HepG2 (cell line): ENCODE data around the gene SLCO4A1. TPM values are rescaled to one million over a fixed set of nuclear protein-coding genes. Genes with fewer than 3 reads are reported as not detected.

Experiments used
- BCLAF1 ChIP-seq: fragments of 450-650 bp; IDR thresholded peaks from 2 replicates; pipeline ENCODE4 v1.6.1; 2017; ENCODE audit warnings: mild to moderate bottlenecking
- CBX5 ChIP-seq: sonication (generic); formaldehyde crosslinking; IDR thresholded peaks from 2 replicates; pipeline ENCODE4 v1.4.0; 2020; ENCODE audit warnings: missing genetic modification reagents, borderline replicate concordance
- CCAR2 ChIP-seq: fragments of 200-400 bp; formaldehyde crosslinking; optimal IDR thresholded peaks from 2 replicates; pipeline ENCODE3; 2018; ENCODE audit warnings: low read depth, mild to moderate bottlenecking, low read length, moderate library complexity
- ERF ChIP-seq: IDR thresholded peaks from 2 replicates; pipeline ENCODE4 v1.6.1; 2018; ENCODE audit warnings: missing biosample characterization, missing genetic modification reagents
- FOXA1 ChIP-seq, 2 experiments: fragments of 450-650 bp in 1 of 2; sonication (generic) in 1 of 2; formaldehyde crosslinking in 1 of 2; IDR thresholded peaks; 2 replicates each; pipeline versions ENCODE4 v1.4.0 to v1.6.1; 2016 to 2020; ENCODE audit warnings: missing genetic modification reagents in 1 of 2
- SOX5 ChIP-seq: IDR thresholded peaks from 2 replicates; pipeline ENCODE4 v1.6.1; 2016; ENCODE audit warnings: borderline replicate concordance
- SRSF9 ChIP-seq: fragments of 200-400 bp; formaldehyde crosslinking; IDR thresholded peaks from 2 replicates; pipeline ENCODE4 v1.6.1; 2018; ENCODE audit warnings: borderline replicate concordance, mild to moderate bottlenecking, low read depth, low read length; ENCODE audit not compliant: insufficient read depth, poor library complexity, severe bottlenecking
- ZNF350 ChIP-seq: sonication (generic); formaldehyde crosslinking; IDR thresholded peaks from 2 replicates; pipeline ENCODE4 v1.4.0; 2020; ENCODE audit warnings: mild to moderate bottlenecking, low read depth, missing genetic modification reagents, borderline replicate concordance
- ZNF552 ChIP-seq: sonication (generic); formaldehyde crosslinking; IDR thresholded peaks from 2 replicates; pipeline ENCODE4 v1.9.0; 2022; ENCODE audit warnings: missing genetic modification reagents, mild to moderate bottlenecking, borderline replicate concordance
- ZNF724P ChIP-seq: sonication (generic); formaldehyde crosslinking; IDR thresholded peaks from 2 replicates; pipeline ENCODE4 v1.8.0; 2022; ENCODE audit warnings: missing genetic modification reagents, borderline replicate concordance
- ZNF766 ChIP-seq: sonication (generic); formaldehyde crosslinking; IDR thresholded peaks from 2 replicates; pipeline ENCODE4 v1.5.0; 2020; ENCODE audit warnings: missing genetic modification reagents, borderline replicate concordance
- ZSCAN25 ChIP-seq: sonication (generic); formaldehyde crosslinking; IDR thresholded peaks from 2 replicates; pipeline ENCODE4 v1.8.0; 2022; ENCODE audit warnings: mild to moderate bottlenecking, missing genetic modification reagents
- polyA plus RNA-seq, 8 experiments: library from polyadenylated mRNA; depleted of rRNA in 3 of 8; stranded (reverse) in 7 of 8; unstranded in 1 of 8; fragments of >200 nt; fragmentation: Illumina TruSeq in 4 of 8; extraction: Trizol in 4 of 8; gene quantifications; 2 replicates each; pipeline versions ENCODE4 v1.2.1 to v1.2.3, GENCODE V29; 2011 to 2016; ENCODE audit warnings: low read depth in 4 of 8, missing spikeins in 1 of 8, mixed read lengths in 1 of 8; ENCODE audit not compliant: insufficient read depth in 1 of 8
- total RNA-seq, 5 experiments: library from RNA; depleted of rRNA; stranded (reverse); fragments of >200 nt; fragmentation: Illumina TruSeq; extraction: Trizol; gene quantifications; 2 replicates each; pipeline ENCODE4 v1.2.3, GENCODE V29; 2016; ENCODE audit warnings: low read depth in 1 of 5
- TF ChIP-seq, protein P1 (sequence below): sonication (generic); formaldehyde crosslinking; IDR thresholded peaks from 2 replicates; pipeline ENCODE4 v1.5.1; 2020; ENCODE audit warnings: mild to moderate bottlenecking, missing genetic modification reagents, borderline replicate concordance
- TF ChIP-seq, protein P2 (sequence below): sonication (generic); formaldehyde crosslinking; IDR thresholded peaks from 2 replicates; pipeline ENCODE4 v1.5.0; 2020; ENCODE audit warnings: mild to moderate bottlenecking, missing genetic modification reagents, moderate library complexity

Gene SLCO4A1
- total and polyA plus RNA-seq, 2 of the 13 experiments (the other 11 are each of a cell fraction or from before 2014, with no cell fraction given), result 55.5 to 112 TPM

GRCh38 chr20:62668441-62669027 lies 26.2 kb downstream of the SLCO4A1 start (continued):
- TF ChIP-seq, protein P1, sequence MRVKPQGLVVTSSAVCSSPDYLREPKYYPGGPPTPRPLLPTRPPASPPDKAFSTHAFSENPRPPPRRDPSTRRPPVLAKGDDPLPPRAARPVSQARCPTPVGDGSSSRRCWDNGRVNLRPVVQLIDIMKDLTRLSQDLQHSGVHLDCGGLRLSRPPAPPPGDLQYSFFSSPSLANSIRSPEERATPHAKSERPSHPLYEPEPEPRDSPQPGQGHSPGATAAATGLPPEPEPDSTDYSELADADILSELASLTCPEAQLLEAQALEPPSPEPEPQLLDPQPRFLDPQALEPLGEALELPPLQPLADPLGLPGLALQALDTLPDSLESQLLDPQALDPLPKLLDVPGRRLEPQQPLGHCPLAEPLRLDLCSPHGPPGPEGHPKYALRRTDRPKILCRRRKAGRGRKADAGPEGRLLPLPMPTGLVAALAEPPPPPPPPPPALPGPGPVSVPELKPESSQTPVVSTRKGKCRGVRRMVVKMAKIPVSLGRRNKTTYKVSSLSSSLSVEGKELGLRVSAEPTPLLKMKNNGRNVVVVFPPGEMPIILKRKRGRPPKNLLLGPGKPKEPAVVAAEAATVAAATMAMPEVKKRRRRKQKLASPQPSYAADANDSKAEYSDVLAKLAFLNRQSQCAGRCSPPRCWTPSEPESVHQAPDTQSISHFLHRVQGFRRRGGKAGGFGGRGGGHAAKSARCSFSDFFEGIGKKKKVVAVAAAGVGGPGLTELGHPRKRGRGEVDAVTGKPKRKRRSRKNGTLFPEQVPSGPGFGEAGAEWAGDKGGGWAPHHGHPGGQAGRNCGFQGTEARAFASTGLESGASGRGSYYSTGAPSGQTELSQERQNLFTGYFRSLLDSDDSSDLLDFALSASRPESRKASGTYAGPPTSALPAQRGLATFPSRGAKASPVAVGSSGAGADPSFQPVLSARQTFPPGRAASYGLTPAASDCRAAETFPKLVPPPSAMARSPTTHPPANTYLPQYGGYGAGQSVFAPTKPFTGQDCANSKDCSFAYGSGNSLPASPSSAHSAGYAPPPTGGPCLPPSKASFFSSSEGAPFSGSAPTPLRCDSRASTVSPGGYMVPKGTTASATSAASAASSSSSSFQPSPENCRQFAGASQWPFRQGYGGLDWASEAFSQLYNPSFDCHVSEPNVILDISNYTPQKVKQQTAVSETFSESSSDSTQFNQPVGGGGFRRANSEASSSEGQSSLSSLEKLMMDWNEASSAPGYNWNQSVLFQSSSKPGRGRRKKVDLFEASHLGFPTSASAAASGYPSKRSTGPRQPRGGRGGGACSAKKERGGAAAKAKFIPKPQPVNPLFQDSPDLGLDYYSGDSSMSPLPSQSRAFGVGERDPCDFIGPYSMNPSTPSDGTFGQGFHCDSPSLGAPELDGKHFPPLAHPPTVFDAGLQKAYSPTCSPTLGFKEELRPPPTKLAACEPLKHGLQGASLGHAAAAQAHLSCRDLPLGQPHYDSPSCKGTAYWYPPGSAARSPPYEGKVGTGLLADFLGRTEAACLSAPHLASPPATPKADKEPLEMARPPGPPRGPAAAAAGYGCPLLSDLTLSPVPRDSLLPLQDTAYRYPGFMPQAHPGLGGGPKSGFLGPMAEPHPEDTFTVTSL, result no peak
- no peak for TF ChIP-seq SRSF9
- peak; percentile 80; the same call in 1 of the 2 replicates for TF ChIP-seq ZNF766
- TF ChIP-seq SOX5 (CRISPR knock-in tag), result peak; percentile 41; the same call in 1 of the 2 replicates
- no peak; the same call in 1 of the 2 replicates for TF ChIP-seq ZNF350 (CRISPR knock-in tag)
- TF ChIP-seq CCAR2, result no peak
- TF ChIP-seq ZSCAN25 (CRISPR knock-in tag), result no peak
- TF ChIP-seq ZNF552, result 0 out of 2 replicates have a peak, but pooled peaks have one; percentile 52
- TF ChIP-seq, protein P2, sequence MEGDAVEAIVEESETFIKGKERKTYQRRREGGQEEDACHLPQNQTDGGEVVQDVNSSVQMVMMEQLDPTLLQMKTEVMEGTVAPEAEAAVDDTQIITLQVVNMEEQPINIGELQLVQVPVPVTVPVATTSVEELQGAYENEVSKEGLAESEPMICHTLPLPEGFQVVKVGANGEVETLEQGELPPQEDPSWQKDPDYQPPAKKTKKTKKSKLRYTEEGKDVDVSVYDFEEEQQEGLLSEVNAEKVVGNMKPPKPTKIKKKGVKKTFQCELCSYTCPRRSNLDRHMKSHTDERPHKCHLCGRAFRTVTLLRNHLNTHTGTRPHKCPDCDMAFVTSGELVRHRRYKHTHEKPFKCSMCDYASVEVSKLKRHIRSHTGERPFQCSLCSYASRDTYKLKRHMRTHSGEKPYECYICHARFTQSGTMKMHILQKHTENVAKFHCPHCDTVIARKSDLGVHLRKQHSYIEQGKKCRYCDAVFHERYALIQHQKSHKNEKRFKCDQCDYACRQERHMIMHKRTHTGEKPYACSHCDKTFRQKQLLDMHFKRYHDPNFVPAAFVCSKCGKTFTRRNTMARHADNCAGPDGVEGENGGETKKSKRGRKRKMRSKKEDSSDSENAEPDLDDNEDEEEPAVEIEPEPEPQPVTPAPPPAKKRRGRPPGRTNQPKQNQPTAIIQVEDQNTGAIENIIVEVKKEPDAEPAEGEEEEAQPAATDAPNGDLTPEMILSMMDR (CRISPR knock-in tag), result peak; percentile 98
- TF ChIP-seq CBX5, result peak; percentile 73
- 0 out of 2 replicates have a peak, but pooled peaks have one; percentile 67 for TF ChIP-seq ERF (CRISPR knock-in tag)
- no peak for TF ChIP-seq FOXA1 (IDR thresholded peaks at IDR 0.05)
- peak; percentile 15; the same call in 1 of the 2 replicates for TF ChIP-seq FOXA1 (CRISPR knock-in tag; IDR thresholded peaks at IDR 0.05)
- TF ChIP-seq ZNF724P (CRISPR knock-in tag), result peak; percentile 21; the same call in 1 of the 2 replicates
- TF ChIP-seq BCLAF1, result no peak
